Measurements from ENCODE around the gene PTPRG. TPM values are rescaled to one million over a fixed set of nuclear protein-coding genes. Genes with fewer than 3 reads are reported as not detected.

PTPRG gene
- total and polyA plus RNA-seq, 2 donors (not counting 1 experiment from before 2014, with no cell fraction given): 67.0 to 97.9 TPM

GRCh38 chr3:62241279-62241678, 679.9 kb downstream of the PTPRG start:
- Histone ChIP-seq H3K9me3 (ENCODE audit: control insufficient read depth, insufficient read depth, low read depth, low read length) (no peaks in the 10 kb centered on the region), H3K27ac (ENCODE audit: insufficient read depth, low read length) (no peak overlapping the region), H3K4me3 (replicated peaks in 1 of 4; ENCODE audit: control extremely low read depth in 1 of 4, insufficient read depth in 1 of 4, low read depth in 3 of 4, low read length in 4 of 4) (no peak overlapping the region), H4K20me1 (ENCODE audit: control insufficient read depth, extremely low read depth, insufficient read depth, low read length) (no peaks in the 10 kb centered on the region), H3K4me2 (ENCODE audit: extremely low read depth, insufficient read depth, low read length) (no peak overlapping the region), H3K4me1 (ENCODE audit: control insufficient read depth, extremely low read depth, insufficient read depth, low read length) (no peaks in the 10 kb centered on the region), H3K36me3 (ENCODE audit: control insufficient read depth, insufficient read depth, low read length) (no peaks in the 10 kb centered on the region), H3K9ac (ENCODE audit: insufficient read depth, low read length) (no peak overlapping the region), H3K27me3 (ENCODE audit: control insufficient read depth, insufficient read depth, low read length) (no peaks in the 10 kb centered on the region), H3K79me2 (ENCODE audit: control insufficient read depth, insufficient read depth, low read length) (no peaks in the 10 kb centered on the region), H2AFZ (ENCODE audit: low read length) (no peak overlapping the region)
- DNase-seq (ENCODE audit: low read depth in 2 of 2): no peak
- no peak for TF ChIP-seq EZH2 (IDR thresholded peaks at IDR 0.05; ENCODE audit: low read length, missing control alignments)
- no peak for TF ChIP-seq CTCF (conservative IDR thresholded peaks at IDR 0.05 in 1 of 2, IDR thresholded peaks at IDR 0.05 in 1 of 2; ENCODE audit: low read depth in 1 of 2, low read length in 2 of 2)

DNA sequence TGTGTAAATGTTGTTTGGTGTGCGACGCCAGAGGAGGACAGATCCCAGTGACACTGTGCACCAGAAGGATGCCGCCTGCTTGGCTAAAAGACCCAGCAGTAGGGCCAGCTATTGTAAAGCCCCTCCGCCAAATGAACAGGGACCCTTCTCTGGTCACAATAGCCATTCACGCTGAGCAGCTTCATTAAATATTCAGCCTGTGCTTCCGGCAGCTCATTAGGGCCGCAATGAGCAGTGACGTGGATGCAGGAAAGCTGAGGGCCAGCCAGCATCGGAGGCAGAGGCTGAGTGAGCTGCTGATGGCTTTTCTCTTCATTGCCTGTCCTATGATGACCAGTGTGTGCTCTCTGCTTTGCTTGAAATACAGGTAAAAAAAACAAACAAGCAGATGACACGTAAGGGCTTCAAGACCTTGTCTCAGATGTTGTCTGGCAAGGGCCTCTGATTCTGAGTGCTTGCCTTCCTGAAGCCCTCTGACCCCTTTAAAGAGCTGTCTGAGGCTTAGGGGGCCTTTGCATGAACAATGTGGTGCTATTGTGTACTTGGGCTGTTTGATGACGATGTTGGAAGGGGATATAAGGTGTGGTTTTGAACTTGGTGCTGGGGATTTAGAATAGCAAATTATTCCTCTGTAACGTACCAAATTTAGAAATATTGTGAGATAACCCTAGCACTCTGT, 681.6 kb downstream of the PTPRG start:
- Histone ChIP-seq H3K27ac (ENCODE audit: insufficient read depth, low read length) (no peak overlapping the region), H4K20me1 (ENCODE audit: control insufficient read depth, extremely low read depth, insufficient read depth, low read length) (no peaks in the 10 kb centered on the region), H3K27me3 (ENCODE audit: control insufficient read depth, insufficient read depth, low read length) (no peaks in the 10 kb centered on the region), H3K4me2 (ENCODE audit: extremely low read depth, insufficient read depth, low read length) (no peak overlapping the region), H2AFZ (ENCODE audit: low read length) (no peak overlapping the region), H3K4me1 (ENCODE audit: control insufficient read depth, extremely low read depth, insufficient read depth, low read length) (no peaks in the 10 kb centered on the region), H3K79me2 (ENCODE audit: control insufficient read depth, insufficient read depth, low read length) (no peaks in the 10 kb centered on the region), H3K9me3 (ENCODE audit: control insufficient read depth, insufficient read depth, low read depth, low read length) (no peaks in the 10 kb centered on the region), H3K36me3 (ENCODE audit: control insufficient read depth, insufficient read depth, low read length) (no peaks in the 10 kb centered on the region), H3K9ac (ENCODE audit: insufficient read depth, low read length) (no peak overlapping the region), H3K4me3 (replicated peaks in 1 of 4; ENCODE audit: control extremely low read depth in 1 of 4, insufficient read depth in 1 of 4, low read depth in 3 of 4, low read length in 4 of 4) (no peak overlapping the region)
- DNase-seq (ENCODE audit: low read depth in 2 of 2): no peak
- no peak for TF ChIP-seq CTCF (conservative IDR thresholded peaks at IDR 0.05 in 1 of 2, IDR thresholded peaks at IDR 0.05 in 1 of 2; ENCODE audit: low read depth in 1 of 2, low read length in 2 of 2)
- TF ChIP-seq EZH2 (IDR thresholded peaks at IDR 0.05; ENCODE audit: low read length, missing control alignments): no peak

GRCh38 chr3:62246094-62246493, 684.7 kb downstream of the PTPRG start:
- Histone ChIP-seq H3K36me3 (ENCODE audit: control insufficient read depth, insufficient read depth, low read length) (no peaks in the 10 kb centered on the region), H3K27ac (ENCODE audit: insufficient read depth, low read length) (no peak overlapping the region), H3K4me1 (ENCODE audit: control insufficient read depth, extremely low read depth, insufficient read depth, low read length) (no peaks in the 10 kb centered on the region), H3K79me2 (ENCODE audit: control insufficient read depth, insufficient read depth, low read length) (no peaks in the 10 kb centered on the region), H2AFZ (ENCODE audit: low read length) (no peak overlapping the region), H3K4me2 (ENCODE audit: extremely low read depth, insufficient read depth, low read length) (no peak overlapping the region), H3K27me3 (ENCODE audit: control insufficient read depth, insufficient read depth, low read length) (no peaks in the 10 kb centered on the region), H4K20me1 (ENCODE audit: control insufficient read depth, extremely low read depth, insufficient read depth, low read length) (no peaks in the 10 kb centered on the region), H3K4me3 (replicated peaks in 1 of 4; ENCODE audit: control extremely low read depth in 1 of 4, insufficient read depth in 1 of 4, low read depth in 3 of 4, low read length in 4 of 4) (no peak overlapping the region), H3K9ac (ENCODE audit: insufficient read depth, low read length) (no peak overlapping the region), H3K9me3 (ENCODE audit: control insufficient read depth, insufficient read depth, low read depth, low read length) (no peaks in the 10 kb centered on the region)
- DNase-seq (ENCODE audit: low read depth in 2 of 2): no peak
- TF ChIP-seq EZH2 (IDR thresholded peaks at IDR 0.05; ENCODE audit: low read length, missing control alignments) (no peak), CTCF (conservative IDR thresholded peaks at IDR 0.05 in 1 of 2, IDR thresholded peaks at IDR 0.05 in 1 of 2; ENCODE audit: low read depth in 1 of 2, low read length in 2 of 2) (no peak)
